ENCODE measurements around the gene PRELID3B.
A peak's percentile ranks its signal among the peaks of the same experiment; 100 is the strongest.
"Not testable (repeated sequence)": the region's sequence is repeated elsewhere in the genome, so short reads cannot be mapped to it uniquely, and the experiment has no call there.

Gene PRELID3B

GRCh38 chr20:59014680-59015389 is 27.8 kb downstream of the PRELID3B start:
- no peaks in the 10 kb centered on the region for H3K9me3 ChIP-seq (ENCODE audit: control insufficient read depth, low read depth, low read length)
- no peaks in the 10 kb centered on the region for H3K27me3 ChIP-seq (ENCODE audit: control insufficient read depth, insufficient read depth, low read length)
- peaks cover 4% of the 10 kb centered on the region for H3K4me1 ChIP-seq (ENCODE audit: control insufficient read depth, low read depth, low read length)
- H3K9ac ChIP-seq (ENCODE audit: low read length): no peak overlapping the region
- H3K36me3 ChIP-seq (ENCODE audit: control insufficient read depth, low read depth, low read length): no peaks in the 10 kb centered on the region
- H3K4me3 ChIP-seq (ENCODE audit: low read length): no peak overlapping the region
- no peak overlapping the region for H3K27ac ChIP-seq (ENCODE audit: low read length)

DNA sequence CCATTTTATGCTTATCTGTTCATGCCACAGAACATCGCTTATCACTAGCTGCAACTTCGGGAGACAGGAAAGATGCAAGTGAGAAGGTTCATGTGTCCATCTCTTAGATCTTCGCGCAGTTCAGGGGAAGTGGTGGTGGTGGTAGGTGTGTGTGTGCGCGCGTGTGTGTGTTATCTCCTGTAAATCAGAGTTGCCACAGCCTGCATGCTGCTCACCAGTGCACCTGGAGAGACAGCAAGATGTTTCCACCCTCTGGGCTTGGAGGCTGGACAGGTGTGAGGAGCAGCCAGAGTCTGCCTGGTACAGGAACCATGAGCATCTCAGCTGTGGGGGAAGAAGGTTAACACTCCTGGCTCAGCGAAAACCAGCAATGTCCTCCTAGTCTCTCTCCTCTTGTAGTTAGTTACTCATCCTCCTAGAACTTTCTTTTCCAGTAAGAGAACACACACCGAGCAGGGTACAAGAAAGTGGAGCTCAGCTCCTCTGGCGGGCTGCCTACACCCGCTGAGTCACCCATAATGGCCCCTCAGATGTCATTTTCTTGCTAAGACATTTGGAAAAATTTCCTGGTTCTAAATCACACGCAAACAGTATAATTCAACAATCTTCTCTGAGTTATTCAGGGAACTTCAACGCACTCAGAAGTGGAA is 28.5 kb downstream of the PRELID3B start:
- Histone ChIP-seq H3K36me3 (ENCODE audit: control insufficient read depth, low read depth, low read length) (no peaks in the 10 kb centered on the region), H3K9ac (ENCODE audit: low read length) (no peak overlapping the region), H3K4me3 (ENCODE audit: low read length) (no peak overlapping the region), H3K9me3 (ENCODE audit: control insufficient read depth, low read depth, low read length) (no peaks in the 10 kb centered on the region), H3K4me1 (ENCODE audit: control insufficient read depth, low read depth, low read length) (peaks cover 4% of the 10 kb centered on the region), H3K27ac (ENCODE audit: low read length) (no peak overlapping the region), H3K27me3 (ENCODE audit: control insufficient read depth, insufficient read depth, low read length) (no peaks in the 10 kb centered on the region)

DNA sequence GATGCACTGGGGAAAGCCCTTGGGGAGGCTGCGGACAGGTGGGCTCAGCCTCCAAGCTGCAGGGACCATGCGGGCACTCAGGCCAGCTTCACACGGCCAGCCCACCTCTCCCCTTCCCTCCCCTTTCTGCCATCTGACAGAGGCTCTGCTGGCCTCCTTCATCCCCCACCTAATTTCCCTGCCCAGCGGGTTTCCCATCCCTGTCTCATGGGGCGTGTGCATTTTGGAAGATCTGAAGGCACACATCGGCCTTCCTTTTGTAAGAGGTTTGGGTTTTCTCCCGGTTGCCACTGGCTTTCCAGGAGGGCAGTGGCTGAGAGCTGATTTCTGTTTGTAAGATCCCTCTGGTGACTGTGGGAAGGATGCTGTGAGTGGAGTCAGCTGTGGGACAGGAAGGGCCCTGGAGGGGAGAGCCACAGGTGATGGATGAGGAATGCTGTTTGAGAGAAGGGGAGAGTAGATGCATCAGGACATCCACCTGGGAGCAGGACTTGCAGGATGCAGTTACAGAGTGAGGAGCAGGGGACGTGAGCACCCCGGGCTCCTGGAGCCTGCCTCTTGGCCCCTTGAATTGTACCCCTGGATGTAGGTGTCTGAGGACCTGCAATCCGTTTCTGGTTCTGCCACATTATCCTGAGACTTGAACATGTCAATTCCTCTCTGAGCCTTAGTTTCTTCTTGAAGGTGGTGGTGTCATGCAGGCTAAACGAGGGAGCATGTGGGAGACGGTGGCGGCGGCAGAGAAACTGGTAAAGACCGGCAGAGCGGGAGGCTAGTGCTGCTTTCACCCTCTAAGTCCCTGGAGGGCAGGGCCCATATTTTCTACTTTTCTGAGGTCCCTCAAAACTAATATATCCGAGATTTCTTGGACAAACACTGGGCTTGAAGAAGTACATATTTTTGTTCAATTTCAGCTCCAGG is 29.3 kb downstream of the PRELID3B start:
- no peak overlapping the region for H3K4me3 ChIP-seq (ENCODE audit: low read length)
- H3K9me3 ChIP-seq (ENCODE audit: control insufficient read depth, low read depth, low read length): no peaks in the 10 kb centered on the region
- H3K9ac ChIP-seq (ENCODE audit: low read length): no peak overlapping the region
- H3K4me1 ChIP-seq (ENCODE audit: control insufficient read depth, low read depth, low read length): peaks cover 4% of the 10 kb centered on the region
- peaks cover 4% of the 10 kb centered on the region for H3K27me3 ChIP-seq (ENCODE audit: control insufficient read depth, insufficient read depth, low read length)
- no peaks in the 10 kb centered on the region for H3K36me3 ChIP-seq (ENCODE audit: control insufficient read depth, low read depth, low read length)
- no peak overlapping the region for H3K27ac ChIP-seq (ENCODE audit: low read length)

- not testable (repeated sequence) for H3K4me1 ChIP-seq (ENCODE audit: control insufficient read depth, low read depth, low read length); H3K4me3 ChIP-seq (ENCODE audit: low read length); H3K9ac ChIP-seq (ENCODE audit: low read length); H3K36me3 ChIP-seq (ENCODE audit: control insufficient read depth, low read depth, low read length); H3K9me3 ChIP-seq (ENCODE audit: control insufficient read depth, low read depth, low read length); H3K27ac ChIP-seq (ENCODE audit: low read length)
- peaks cover 13% of the 10 kb centered on the region for H3K27me3 ChIP-seq (ENCODE audit: control insufficient read depth, insufficient read depth, low read length)
Observed at GRCh38 chr20:59011874-59012157, 30.8 kb downstream of the PRELID3B start.

- Histone ChIP-seq H3K36me3 (ENCODE audit: control insufficient read depth, low read depth, low read length) (no peaks in the 10 kb centered on the region), H3K4me1 (ENCODE audit: control insufficient read depth, low read depth, low read length) (peaks cover 4% of the 10 kb centered on the region), H3K27me3 (ENCODE audit: control insufficient read depth, insufficient read depth, low read length) (peaks cover 13% of the 10 kb centered on the region), H3K4me3 (ENCODE audit: low read length) (no peak overlapping the region), H3K27ac (ENCODE audit: low read length) (no peak overlapping the region), H3K9ac (ENCODE audit: low read length) (no peak overlapping the region), H3K9me3 (ENCODE audit: control insufficient read depth, low read depth, low read length) (no peaks in the 10 kb centered on the region)
Observed at GRCh38 chr20:59010995-59011873, 31.4 kb downstream of the PRELID3B start.

GRCh38 chr20:59010321-59010994 is 32.1 kb downstream of the PRELID3B start:
- Histone ChIP-seq H3K27ac (ENCODE audit: low read length) (no peak overlapping the region), H3K4me1 (ENCODE audit: control insufficient read depth, low read depth, low read length) (peaks cover 4% of the 10 kb centered on the region), H3K27me3 (ENCODE audit: control insufficient read depth, insufficient read depth, low read length) (peaks cover 13% of the 10 kb centered on the region), H3K9me3 (ENCODE audit: control insufficient read depth, low read depth, low read length) (no peaks in the 10 kb centered on the region), H3K36me3 (ENCODE audit: control insufficient read depth, low read depth, low read length) (no peaks in the 10 kb centered on the region), H3K4me3 (ENCODE audit: low read length) (no peak overlapping the region), H3K9ac (ENCODE audit: low read length) (no peak overlapping the region)

- Histone ChIP-seq H3K9me3 (ENCODE audit: control insufficient read depth, low read depth, low read length) (no peaks in the 10 kb centered on the region), H3K27me3 (ENCODE audit: control insufficient read depth, insufficient read depth, low read length) (peaks cover 13% of the 10 kb centered on the region), H3K36me3 (ENCODE audit: control insufficient read depth, low read depth, low read length) (no peaks in the 10 kb centered on the region), H3K27ac (ENCODE audit: low read length) (no peak overlapping the region), H3K4me1 (ENCODE audit: control insufficient read depth, low read depth, low read length) (peaks cover 4% of the 10 kb centered on the region), H3K9ac (ENCODE audit: low read length) (no peak overlapping the region), H3K4me3 (ENCODE audit: low read length) (no peak overlapping the region)
Observed at GRCh38 chr20:59008715-59009336, 33.8 kb downstream of the PRELID3B start.

GRCh38 chr20:59007665-59008511 is 34.7 kb downstream of the PRELID3B start:
- peaks cover 4% of the 10 kb centered on the region for H3K4me1 ChIP-seq (ENCODE audit: control insufficient read depth, low read depth, low read length)
- H3K27ac ChIP-seq (ENCODE audit: low read length): no peak overlapping the region
- peak overlapping the region; percentile 38 for H3K4me3 ChIP-seq (ENCODE audit: low read length)
- no peaks in the 10 kb centered on the region for H3K9me3 ChIP-seq (ENCODE audit: control insufficient read depth, low read depth, low read length)
- no peaks in the 10 kb centered on the region for H3K36me3 ChIP-seq (ENCODE audit: control insufficient read depth, low read depth, low read length)
- H3K27me3 ChIP-seq (ENCODE audit: control insufficient read depth, insufficient read depth, low read length): peaks cover 13% of the 10 kb centered on the region
- no peak overlapping the region for H3K9ac ChIP-seq (ENCODE audit: low read length)

- Histone ChIP-seq H3K9ac (ENCODE audit: low read length) (peak within 1 kb of the TSS; percentile 8), H3K4me3 (ENCODE audit: low read length) (peak within 1 kb of the TSS; percentile 38), H3K27ac (ENCODE audit: low read length) (no peak within 1 kb of the TSS), H3K9me3 (ENCODE audit: control insufficient read depth, low read depth, low read length) (no peaks in the 10 kb centered on the region), H3K4me1 (ENCODE audit: control insufficient read depth, low read depth, low read length) (peaks cover 4% of the 10 kb centered on the region), H3K27me3 (ENCODE audit: control insufficient read depth, insufficient read depth, low read length) (peaks cover 13% of the 10 kb centered on the region), H3K36me3 (ENCODE audit: control insufficient read depth, low read depth, low read length) (no peaks in the 10 kb centered on the region)
Observed at GRCh38 chr20:59006864-59007664, 35.5 kb downstream of the PRELID3B start, which contains the start of gene CTSZ. Gene CTSZ, minus strand, starts transcription at chr20:59007254. Its CDS starts 126 bp downstream, at chr20:59007128.

Data from iPS-18a (cell line).